ENCODE measurements around the gene SLAMF9.

Gene SLAMF9

GRCh38 chr1:159953536-159954515, at the start of gene SLAMF9:
Gene SLAMF9 (minus strand): TSS chr1:159954237. CDS start chr1:159954137, 100 bp downstream.
- H3K9me3 ChIP-seq: no peaks in the 10 kb centered on the region
- no peak for DNase-seq (ENCODE audit: low spot score in 2 of 2)
- H3K4me1 ChIP-seq: no peaks in the 10 kb centered on the region
- H3K27me3 ChIP-seq (ENCODE audit: low read depth): no peaks in the 10 kb centered on the region
- H3K36me3 ChIP-seq (replicated peaks): no peaks in the 10 kb centered on the region
- in situ Hi-C loops (cut with MboI; ENCODE audit: low sequenced_read_pairs): no loop called here
- no peak within 1 kb of the TSS for H3K4me3 ChIP-seq

- in situ Hi-C loops (cut with MboI; ENCODE audit: low sequenced_read_pairs): loop anchor here (25.0 kb wide), 1 partner anchor 864 kb away; no protein-coding TSS in a partner anchor
- no peak overlapping the region for H3K4me3 ChIP-seq
- H3K9me3 ChIP-seq: no peaks in the 10 kb centered on the region
- no peaks in the 10 kb centered on the region for H3K36me3 ChIP-seq (replicated peaks)
- H3K4me1 ChIP-seq: no peaks in the 10 kb centered on the region
- peaks cover 7% of the 10 kb centered on the region for H3K27me3 ChIP-seq (ENCODE audit: low read depth)
- DNase-seq (ENCODE audit: low spot score in 2 of 2): no peak
These were observed 47.4 kb upstream of the SLAMF9 start for GRCh38 chr1:160001440-160001839.

- H3K4me1 ChIP-seq: no peaks in the 10 kb centered on the region
- no peaks in the 10 kb centered on the region for H3K36me3 ChIP-seq (replicated peaks)
- no peaks in the 10 kb centered on the region for H3K9me3 ChIP-seq
- no peak for DNase-seq (ENCODE audit: low spot score in 2 of 2)
- no peak overlapping the region for H3K4me3 ChIP-seq
- H3K27me3 ChIP-seq (ENCODE audit: low read depth): peaks cover 10% of the 10 kb centered on the region
- in situ Hi-C loops (cut with MboI; ENCODE audit: low sequenced_read_pairs): no loop called here
These were observed 45.2 kb upstream of the SLAMF9 start for GRCh38 chr1:159999204-159999603.

DNA sequence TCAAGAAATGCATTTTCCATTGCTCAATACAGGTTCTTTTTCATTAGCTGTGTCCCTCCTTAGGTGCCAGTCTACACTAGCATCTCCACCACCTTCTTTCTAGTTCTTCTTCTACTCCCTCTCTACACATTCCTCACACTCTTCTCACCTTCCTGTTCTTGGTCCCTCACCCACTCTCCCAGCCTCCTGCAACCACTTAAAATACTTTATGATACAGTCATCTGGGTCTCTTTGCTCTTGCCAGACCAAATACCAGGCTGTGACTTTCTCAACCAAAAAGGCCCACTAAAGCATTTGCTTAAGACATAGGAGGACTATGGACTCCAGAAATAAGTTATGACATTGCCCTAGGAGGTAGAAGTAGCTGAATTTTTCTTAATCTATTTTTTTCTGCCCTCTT, 42.6 kb upstream of the SLAMF9 start:
- Histone ChIP-seq H3K27me3 (ENCODE audit: low read depth) (peaks cover 10% of the 10 kb centered on the region), H3K9me3 (no peaks in the 10 kb centered on the region), H3K36me3 (replicated peaks) (no peaks in the 10 kb centered on the region), H3K4me1 (no peaks in the 10 kb centered on the region), H3K4me3 (no peak overlapping the region)
- in situ Hi-C loops (cut with MboI; ENCODE audit: low sequenced_read_pairs): no loop called here
- DNase-seq (ENCODE audit: low spot score in 2 of 2): no peak

GRCh38 chr1:159994896-159995295, 40.9 kb upstream of the SLAMF9 start:
- Histone ChIP-seq H3K27me3 (ENCODE audit: low read depth) (peaks cover 7% of the 10 kb centered on the region), H3K36me3 (replicated peaks) (no peaks in the 10 kb centered on the region), H3K4me1 (no peaks in the 10 kb centered on the region), H3K4me3 (no peak overlapping the region), H3K9me3 (no peaks in the 10 kb centered on the region)
- in situ Hi-C loops (cut with MboI; ENCODE audit: low sequenced_read_pairs): no loop called here
- DNase-seq (ENCODE audit: low spot score in 2 of 2): no peak

- no peaks in the 10 kb centered on the region for H3K4me1 ChIP-seq
- no peaks in the 10 kb centered on the region for H3K9me3 ChIP-seq
- in situ Hi-C loops (cut with MboI; ENCODE audit: low sequenced_read_pairs): no loop called here
- peaks cover 7% of the 10 kb centered on the region for H3K27me3 ChIP-seq (ENCODE audit: low read depth)
- no peaks in the 10 kb centered on the region for H3K36me3 ChIP-seq (replicated peaks)
- no peak overlapping the region for H3K4me3 ChIP-seq
- peak in 1 of 2 experiments; percentile 20 for DNase-seq (ENCODE audit: low spot score in 2 of 2)
These were observed 39.9 kb upstream of the SLAMF9 start for GRCh38 chr1:159993911-159994310.

GRCh38 chr1:159992161-159992560, 38.1 kb upstream of the SLAMF9 start:
- in situ Hi-C loops (cut with MboI; ENCODE audit: low sequenced_read_pairs): no loop called here
- Histone ChIP-seq H3K36me3 (replicated peaks) (no peaks in the 10 kb centered on the region), H3K27me3 (ENCODE audit: low read depth) (peaks cover 7% of the 10 kb centered on the region; the same call in 1 of the 2 replicates), H3K4me1 (no peaks in the 10 kb centered on the region), H3K4me3 (no peak overlapping the region), H3K9me3 (no peaks in the 10 kb centered on the region)
- DNase-seq (ENCODE audit: low spot score in 2 of 2): no peak

GRCh38 chr1:159991513-159991912, 37.5 kb upstream of the SLAMF9 start:
- no peak for DNase-seq (ENCODE audit: low spot score in 2 of 2)
- no peaks in the 10 kb centered on the region for H3K9me3 ChIP-seq
- in situ Hi-C loops (cut with MboI; ENCODE audit: low sequenced_read_pairs): no loop called here
- no peak overlapping the region for H3K4me3 ChIP-seq
- H3K36me3 ChIP-seq (replicated peaks): no peaks in the 10 kb centered on the region
- peaks cover 7% of the 10 kb centered on the region; the same call in 1 of the 2 replicates for H3K27me3 ChIP-seq (ENCODE audit: low read depth)
- no peaks in the 10 kb centered on the region for H3K4me1 ChIP-seq

GRCh38 chr1:159990005-159990404, 36.0 kb upstream of the SLAMF9 start:
- Histone ChIP-seq H3K4me3 (no peak overlapping the region), H3K27me3 (ENCODE audit: low read depth) (peaks cover 4% of the 10 kb centered on the region; the same call in 1 of the 2 replicates), H3K36me3 (replicated peaks) (no peaks in the 10 kb centered on the region), H3K4me1 (no peaks in the 10 kb centered on the region), H3K9me3 (no peaks in the 10 kb centered on the region)
- in situ Hi-C loops (cut with MboI; ENCODE audit: low sequenced_read_pairs): no loop called here
- no peak for DNase-seq (ENCODE audit: low spot score in 2 of 2)

DNA sequence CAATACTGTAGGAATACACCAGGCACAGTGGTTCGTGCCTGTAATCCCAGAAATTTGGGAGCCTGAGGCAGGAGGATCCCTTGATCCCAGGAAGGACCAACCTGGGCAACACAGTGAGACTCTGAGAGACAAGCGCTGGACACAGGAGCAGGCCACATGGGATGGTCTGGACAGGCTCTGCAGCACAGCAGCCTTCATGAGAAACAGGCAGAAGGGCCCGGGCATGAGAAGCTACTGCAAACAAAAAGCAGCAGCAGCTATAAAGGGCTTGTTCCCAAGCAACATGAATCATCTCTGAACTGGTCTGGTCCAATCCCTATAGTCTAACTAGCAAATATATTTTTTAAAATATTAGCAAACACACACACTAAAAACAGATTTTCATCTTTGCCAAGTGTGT, 35.5 kb upstream of the SLAMF9 start:
- H3K4me3 ChIP-seq: no peak overlapping the region
- in situ Hi-C loops (cut with MboI; ENCODE audit: low sequenced_read_pairs): no loop called here
- no peak for DNase-seq (ENCODE audit: low spot score in 2 of 2)
- H3K4me1 ChIP-seq: no peaks in the 10 kb centered on the region
- H3K27me3 ChIP-seq (ENCODE audit: low read depth): peaks cover 4% of the 10 kb centered on the region; the same call in 1 of the 2 replicates
- H3K36me3 ChIP-seq (replicated peaks): no peaks in the 10 kb centered on the region
- no peaks in the 10 kb centered on the region for H3K9me3 ChIP-seq

GRCh38 chr1:159988006-159988405, 34.0 kb upstream of the SLAMF9 start:
- H3K9me3 ChIP-seq: no peaks in the 10 kb centered on the region
- H3K4me3 ChIP-seq: no peak overlapping the region
- H3K36me3 ChIP-seq (replicated peaks): no peaks in the 10 kb centered on the region
- DNase-seq (ENCODE audit: low spot score in 2 of 2): no peak
- in situ Hi-C loops (cut with MboI; ENCODE audit: low sequenced_read_pairs): no loop called here
- H3K4me1 ChIP-seq: no peaks in the 10 kb centered on the region
- H3K27me3 ChIP-seq (ENCODE audit: low read depth): peaks cover 10% of the 10 kb centered on the region; the same call in 1 of the 2 replicates

GRCh38 chr1:159987186-159987585, 33.1 kb upstream of the SLAMF9 start:
- H3K9me3 ChIP-seq: no peaks in the 10 kb centered on the region
- DNase-seq (ENCODE audit: low spot score in 2 of 2): no peak
- in situ Hi-C loops (cut with MboI; ENCODE audit: low sequenced_read_pairs): no loop called here

DNA sequence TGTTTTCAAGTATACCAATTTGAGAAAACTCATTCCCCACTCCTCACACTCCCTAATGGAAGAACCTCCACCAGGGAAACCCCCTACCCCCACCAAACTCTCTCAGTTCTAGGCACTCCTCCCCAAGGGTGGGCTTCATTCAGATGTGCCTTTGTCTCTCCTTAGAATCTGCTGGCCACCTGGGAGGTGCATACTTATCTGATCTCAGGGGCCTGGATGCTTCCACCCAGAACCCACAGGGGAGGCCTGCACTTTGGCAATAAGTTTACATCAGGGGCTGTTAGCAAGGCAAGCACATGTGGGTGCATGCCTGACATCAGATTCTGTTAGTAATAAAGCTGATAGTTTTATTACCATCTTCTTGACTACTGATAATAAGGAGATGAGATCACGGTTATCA, 32.5 kb upstream of the SLAMF9 start:
- H3K36me3 ChIP-seq (replicated peaks): no peaks in the 10 kb centered on the region
- no peak overlapping the region for H3K4me3 ChIP-seq
- no peak for DNase-seq (ENCODE audit: low spot score in 2 of 2)
- no peaks in the 10 kb centered on the region for H3K4me1 ChIP-seq
- peaks cover 13% of the 10 kb centered on the region; the same call in 1 of the 2 replicates for H3K27me3 ChIP-seq (ENCODE audit: low read depth)
- in situ Hi-C loops (cut with MboI; ENCODE audit: low sequenced_read_pairs): no loop called here
- H3K9me3 ChIP-seq: no peaks in the 10 kb centered on the region

More at GRCh38 chr1:159987186-159987585, 33.1 kb upstream of the SLAMF9 start:
- Histone ChIP-seq H3K4me1 (no peaks in the 10 kb centered on the region), H3K27me3 (ENCODE audit: low read depth) (peaks cover 13% of the 10 kb centered on the region; the same call in 1 of the 2 replicates), H3K36me3 (replicated peaks) (no peaks in the 10 kb centered on the region), H3K4me3 (no peak overlapping the region)

GRCh38 chr1:159986093-159986492, 32.1 kb upstream of the SLAMF9 start:
- H3K4me1 ChIP-seq: no peaks in the 10 kb centered on the region
- H3K4me3 ChIP-seq: no peak overlapping the region
- no peaks in the 10 kb centered on the region for H3K9me3 ChIP-seq
- H3K27me3 ChIP-seq (ENCODE audit: low read depth): peaks cover 8% of the 10 kb centered on the region; the same call in 1 of the 2 replicates
- in situ Hi-C loops (cut with MboI; ENCODE audit: low sequenced_read_pairs): no loop called here
- no peak for DNase-seq (ENCODE audit: low spot score in 2 of 2)
- no peaks in the 10 kb centered on the region for H3K36me3 ChIP-seq (replicated peaks)

All from HAP-1 (cell line).